SU-DHL-6 (cell line): ENCODE measurements around the gene PTGER3.

Experiments
- H2AFZ ChIP-seq: fragments of 200-600 bp; sonication (generic); 2 replicates; pipeline ENCODE4 v1.6.1; 2014; ENCODE audit warnings: low read depth, mild to moderate bottlenecking, moderate library complexity, mixed read lengths, antibody characterized with exemption, low read length; ENCODE audit not compliant: severe bottlenecking
- H3F3A ChIP-seq: fragments of 200-600 bp; shearing (Covaris generic); 2 replicates; pipeline ENCODE4 v1.6.0; 2016; ENCODE audit warnings: antibody characterized with exemption, mild to moderate bottlenecking; ENCODE audit not compliant: insufficient read depth
- H3K27ac ChIP-seq: fragments of 200-600 bp; sonication (generic); 2 replicates; pipeline ENCODE4 v1.5.1; 2016; ENCODE audit warnings: low read depth, mild to moderate bottlenecking, low read length, moderate library complexity, mixed read lengths
- H3K27me3 ChIP-seq: fragments of 200-600 bp; sonication (generic), shearing (Covaris generic); 2 replicates; pipeline ENCODE4 v1.6.0; 2014; ENCODE audit warnings: mild to moderate bottlenecking, low read length
- H3K36me3 ChIP-seq: fragments of 200-600 bp; sonication (generic); 2 replicates; pipeline ENCODE4 v1.6.1; 2014; ENCODE audit warnings: mild to moderate bottlenecking, low read length, mixed read lengths
- H3K4me2 ChIP-seq: fragments of 300-600, 200-600 bp; shearing (Covaris generic), sonication (generic); 2 replicates; pipeline ENCODE4 v1.6.0; 2014; ENCODE audit warnings: low read length, low read depth, mild to moderate bottlenecking; ENCODE audit not compliant: poor library complexity, severe bottlenecking
- H3K4me3 ChIP-seq: fragments of 200-600 bp; sonication (generic); 2 replicates; pipeline ENCODE4 v1.5.1; 2014; ENCODE audit warnings: antibody characterized with exemption, low read length, mild to moderate bottlenecking, mixed read lengths; ENCODE audit not compliant: insufficient read depth, poor library complexity, severe bottlenecking
- H3K79me2 ChIP-seq: fragments of 200-600 bp; sonication (generic); 2 replicates; pipeline ENCODE4 v1.6.1; 2014; ENCODE audit warnings: mild to moderate bottlenecking, low read length, moderate library complexity; ENCODE audit not compliant: insufficient read depth
- H3K9ac ChIP-seq: fragments of 200-600 bp; sonication (generic); 2 replicates; pipeline ENCODE4 v1.7.0; 2014; ENCODE audit warnings: mild to moderate bottlenecking, low read length
- H3K9me2 ChIP-seq: fragments of 200-600 bp; sonication (generic); replicated peaks from 2 replicates; pipeline ENCODE4 v1.6.1; 2014; ENCODE audit warnings: low read length; ENCODE audit not compliant: insufficient read depth
- H3K9me3 ChIP-seq: fragments of 200-600 bp; sonication (generic); 2 replicates; pipeline ENCODE4 v1.6.1; 2014; ENCODE audit warnings: low read length, mixed read lengths; ENCODE audit not compliant: insufficient read depth
- H4K20me1 ChIP-seq: fragments of 200-600 bp; sonication (generic); 2 replicates; pipeline ENCODE4 v1.6.1; 2014; ENCODE audit warnings: low read depth, mild to moderate bottlenecking, antibody characterized with exemption, low read length, moderate library complexity, mixed read lengths
- EZH2phosphoT487 ChIP-seq: fragments of 200-600 bp; sonication (generic), shearing (Covaris generic); conservative IDR thresholded peaks from 2 replicates; pipeline ENCODE4 v1.6.1; 2018; ENCODE audit warnings: mild to moderate bottlenecking, antibody characterized with exemption, low read length, moderate library complexity, mixed read lengths
- TF ChIP-seq, protein P1 (sequence below): fragments of 200-600 bp; sonication (generic); IDR thresholded peaks from one replicate; pipeline ENCODE4 v1.5.1; 2017; ENCODE audit warnings: antibody characterized with exemption, mild to moderate bottlenecking, low read length, moderate library complexity; ENCODE audit not compliant: insufficient read depth, poor library complexity, severe bottlenecking

Gene PTGER3

GRCh38 chr1:70977041-70977440 lies 70.6 kb downstream of the PTGER3 start:
- Histone ChIP-seq H3K36me3 (no peaks in the 10 kb centered on the region), H3K4me3 (no peak overlapping the region), H3K79me2 (no peaks in the 10 kb centered on the region), H3K27me3 (no peaks in the 10 kb centered on the region), H3K4me2 (no peak overlapping the region), H3F3A (no peaks in the 10 kb centered on the region), H2AFZ (no peak overlapping the region), H3K9me3 (no peaks in the 10 kb centered on the region), H3K9ac (no peak overlapping the region), H3K9me2 (no peaks in the 10 kb centered on the region), H3K27ac (no peak overlapping the region), H4K20me1 (no peaks in the 10 kb centered on the region)
- TF ChIP-seq, protein P1, sequence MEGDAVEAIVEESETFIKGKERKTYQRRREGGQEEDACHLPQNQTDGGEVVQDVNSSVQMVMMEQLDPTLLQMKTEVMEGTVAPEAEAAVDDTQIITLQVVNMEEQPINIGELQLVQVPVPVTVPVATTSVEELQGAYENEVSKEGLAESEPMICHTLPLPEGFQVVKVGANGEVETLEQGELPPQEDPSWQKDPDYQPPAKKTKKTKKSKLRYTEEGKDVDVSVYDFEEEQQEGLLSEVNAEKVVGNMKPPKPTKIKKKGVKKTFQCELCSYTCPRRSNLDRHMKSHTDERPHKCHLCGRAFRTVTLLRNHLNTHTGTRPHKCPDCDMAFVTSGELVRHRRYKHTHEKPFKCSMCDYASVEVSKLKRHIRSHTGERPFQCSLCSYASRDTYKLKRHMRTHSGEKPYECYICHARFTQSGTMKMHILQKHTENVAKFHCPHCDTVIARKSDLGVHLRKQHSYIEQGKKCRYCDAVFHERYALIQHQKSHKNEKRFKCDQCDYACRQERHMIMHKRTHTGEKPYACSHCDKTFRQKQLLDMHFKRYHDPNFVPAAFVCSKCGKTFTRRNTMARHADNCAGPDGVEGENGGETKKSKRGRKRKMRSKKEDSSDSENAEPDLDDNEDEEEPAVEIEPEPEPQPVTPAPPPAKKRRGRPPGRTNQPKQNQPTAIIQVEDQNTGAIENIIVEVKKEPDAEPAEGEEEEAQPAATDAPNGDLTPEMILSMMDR = no peak
- TF ChIP-seq EZH2phosphoT487 = no peak

DNA sequence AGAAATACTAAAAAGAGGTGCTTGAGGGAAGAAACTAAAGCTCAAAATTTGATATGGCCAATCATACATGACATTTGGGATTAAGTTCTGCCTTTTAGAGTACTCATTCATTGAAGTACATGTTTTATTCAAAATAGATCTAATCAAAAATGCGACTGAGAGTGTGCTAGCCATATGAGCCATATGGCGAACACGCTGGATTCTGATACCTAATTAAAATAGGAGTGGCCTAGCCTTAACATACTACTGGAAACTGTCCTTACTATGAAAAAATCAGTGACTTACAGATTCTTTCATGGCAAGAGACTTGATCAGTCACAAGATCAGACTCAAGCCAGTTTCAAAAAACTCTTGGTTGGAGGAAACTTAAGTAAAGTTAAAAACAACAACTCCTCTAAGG lies 73.9 kb downstream of the PTGER3 start:
- H3K27me3 ChIP-seq = no peaks in the 10 kb centered on the region
- no peaks in the 10 kb centered on the region for H3K79me2 ChIP-seq
- no peak overlapping the region for H3K27ac ChIP-seq
- no peaks in the 10 kb centered on the region for H3K9me2 ChIP-seq
- H2AFZ ChIP-seq = no peak overlapping the region
- no peaks in the 10 kb centered on the region for H3K9me3 ChIP-seq
- no peaks in the 10 kb centered on the region for H4K20me1 ChIP-seq
- no peak for TF ChIP-seq EZH2phosphoT487
- TF ChIP-seq, protein P1 = no peak
- H3K4me3 ChIP-seq = no peak overlapping the region
- H3K9ac ChIP-seq = no peak overlapping the region
- H3K4me2 ChIP-seq = no peak overlapping the region
- H3F3A ChIP-seq = no peaks in the 10 kb centered on the region
- H3K36me3 ChIP-seq = no peaks in the 10 kb centered on the region

DNA sequence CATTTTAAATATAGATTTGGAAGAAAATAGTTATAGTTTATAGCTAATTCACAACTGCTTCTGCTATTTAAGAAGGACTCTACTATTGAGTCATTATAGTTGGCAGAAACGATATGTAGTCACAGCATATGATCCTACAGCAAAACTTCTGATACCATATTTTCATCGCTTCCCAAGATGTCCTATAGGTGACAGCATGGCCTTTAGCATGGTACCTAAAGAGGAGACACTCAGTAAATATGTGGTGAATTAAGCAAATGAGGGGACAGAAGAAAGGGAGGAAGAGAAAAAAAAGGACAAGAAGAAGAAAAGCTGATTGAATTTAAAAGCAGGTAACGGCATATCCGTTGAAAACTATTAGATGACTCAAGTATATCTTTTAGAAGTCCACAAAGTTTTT lies 77.2 kb downstream of the PTGER3 start:
- no peak overlapping the region for H3K4me3 ChIP-seq
- TF ChIP-seq, protein P1 = no peak
- TF ChIP-seq EZH2phosphoT487 = no peak
- H3K79me2 ChIP-seq = no peaks in the 10 kb centered on the region
- no peak overlapping the region for H3K27ac ChIP-seq
- no peaks in the 10 kb centered on the region for H3F3A ChIP-seq
- H3K4me2 ChIP-seq = no peak overlapping the region
- no peak overlapping the region for H2AFZ ChIP-seq
- no peaks in the 10 kb centered on the region for H4K20me1 ChIP-seq
- no peaks in the 10 kb centered on the region for H3K27me3 ChIP-seq
- H3K9me3 ChIP-seq = no peaks in the 10 kb centered on the region
- no peak overlapping the region for H3K9ac ChIP-seq
- no peaks in the 10 kb centered on the region for H3K9me2 ChIP-seq
- no peaks in the 10 kb centered on the region for H3K36me3 ChIP-seq
